Keratinocyte (primary cell): Measurements from ENCODE around the gene GLCE. TPM values are rescaled to one million over a fixed set of nuclear protein-coding genes. Genes with fewer than 3 reads are reported as not detected.

Experiments
- DNase-seq: peaks from one replicate; pipeline ENCODE4 v3.0.0-alpha.2; 2011; ENCODE audit warnings: low read depth, missing footprints, low spot score
- FAIRE-seq: peaks from 2 replicates; lab custom pipeline; 2011; peaks lifted over from hg19 to GRCh38; lab: Jason Lieb, UNC
- H2AFZ ChIP-seq: 2 replicates; pipeline ENCODE4 v1.6.0; 2012; ENCODE audit warnings: low read length, control low read depth, inconsistent platforms; ENCODE audit not compliant: control insufficient read depth
- H3K27ac ChIP-seq: 2 replicates; pipeline ENCODE4 v1.5.1; 2011; ENCODE audit warnings: low read length; ENCODE audit not compliant: control insufficient read depth, insufficient read depth
- H3K27me3 ChIP-seq: 3 replicates; pipeline ENCODE4 v1.6.0; 2011; ENCODE audit warnings: low read length; ENCODE audit not compliant: control insufficient read depth, insufficient read depth; ENCODE audit errors: extremely low read depth
- H3K36me3 ChIP-seq, 2 experiments: 2 replicates in 1 of 2; 3 replicates in 1 of 2; pipeline ENCODE4 v1.5.1; 2011; ENCODE audit warnings: low read length in 2 of 2, mild to moderate bottlenecking in 1 of 2; ENCODE audit not compliant: control insufficient read depth in 2 of 2, insufficient read depth in 2 of 2; ENCODE audit errors: extremely low read depth in 1 of 2
- H3K4me1 ChIP-seq: 3 replicates; pipeline ENCODE4 v1.5.1; 2011; ENCODE audit warnings: low read length; ENCODE audit not compliant: control insufficient read depth, insufficient read depth; ENCODE audit errors: extremely low read depth
- H3K4me2 ChIP-seq: 3 replicates; pipeline ENCODE4 v1.6.0; 2011; ENCODE audit warnings: low read depth, low read length; ENCODE audit not compliant: control insufficient read depth, insufficient read depth; ENCODE audit errors: extremely low read depth
- H3K4me3 ChIP-seq, 3 experiments: fragments of 200-600 bp in 1 of 3; sonication (generic) in 1 of 3; 2 replicates in 2 of 3; 3 replicates in 1 of 3; pipeline ENCODE4 v1.5.1; 2011 to 2016; ENCODE audit warnings: low read length in 3 of 3, mild to moderate bottlenecking in 3 of 3, control low read depth in 2 of 3, inconsistent platforms in 1 of 3, low read depth in 1 of 3, mixed read lengths in 1 of 3, mixed run types in 1 of 3, moderate library complexity in 1 of 3; ENCODE audit not compliant: control insufficient read depth in 2 of 3, insufficient read depth in 2 of 3; ENCODE audit errors: extremely low read depth in 1 of 3
- H3K79me2 ChIP-seq: 2 replicates; pipeline ENCODE4 v1.6.0; 2012; ENCODE audit warnings: low read length; ENCODE audit not compliant: control insufficient read depth, insufficient read depth
- H3K9ac ChIP-seq: 3 replicates; pipeline ENCODE4 v1.6.0; 2011; ENCODE audit warnings: low read length; ENCODE audit not compliant: control insufficient read depth, insufficient read depth; ENCODE audit errors: extremely low read depth
- H3K9me1 ChIP-seq: 3 replicates; pipeline ENCODE4 v1.6.0; 2011; ENCODE audit warnings: low read length; ENCODE audit not compliant: control insufficient read depth, insufficient read depth; ENCODE audit errors: extremely low read depth
- H3K9me3 ChIP-seq: 2 replicates; pipeline ENCODE4 v1.5.1; 2012; ENCODE audit warnings: low read depth, low read length; ENCODE audit not compliant: control insufficient read depth
- H4K20me1 ChIP-seq: 3 replicates; pipeline ENCODE4 v1.6.0; 2011; ENCODE audit warnings: low read length; ENCODE audit not compliant: control insufficient read depth, insufficient read depth; ENCODE audit errors: extremely low read depth
- EZH2 ChIP-seq: IDR thresholded peaks from one replicate; pipeline ENCODE4 v1.6.1; 2012; ENCODE audit warnings: inconsistent platforms, mild to moderate bottlenecking, low read length, moderate library complexity
- dilution Hi-C: fragments of 300-500 bp; cut with MboI; formaldehyde crosslinking; loops from one replicate; pipeline ENCODE4 v1.7.0; 2020; ENCODE audit warnings: low sequenced_read_pairs; ENCODE audit not compliant: extremely low pct_ligation_motif_present
- polyA plus RNA-seq, 5 experiments: library from polyadenylated mRNA; depleted of rRNA in 3 of 5; stranded (reverse) in 3 of 5; stranded (forward) in 1 of 5; unstranded in 1 of 5; fragments of >200 nt; gene quantifications; 1 replicate in 1 of 5; 2 replicates in 3 of 5; 3 replicates in 1 of 5; pipeline versions ENCODE4 v1.2.1 to v1.2.3, GENCODE V29; 2011 to 2012; ENCODE audit warnings: missing spikeins in 2 of 5, low read depth in 1 of 5, low replicate concordance in 1 of 5
- TF ChIP-seq, protein P1 (sequence below), 3 experiments: IDR thresholded peaks in 1 of 3; conservative IDR thresholded peaks in 1 of 3; optimal IDR thresholded peaks in 1 of 3; 2 replicates in 2 of 3; 3 replicates in 1 of 3; pipeline versions ENCODE3 to v1.5.1; 2011; ENCODE audit warnings: low read length in 3 of 3, mild to moderate bottlenecking in 3 of 3, moderate library complexity in 2 of 3, control low read depth in 1 of 3, inconsistent platforms in 1 of 3; ENCODE audit not compliant: insufficient read depth in 2 of 3; ENCODE audit errors: extremely low read depth in 1 of 3

Gene GLCE
- polyA plus RNA-seq, 1 donor (not counting 4 experiments of a cell fraction or from before 2014, with no cell fraction given) = 16.3 TPM

DNA sequence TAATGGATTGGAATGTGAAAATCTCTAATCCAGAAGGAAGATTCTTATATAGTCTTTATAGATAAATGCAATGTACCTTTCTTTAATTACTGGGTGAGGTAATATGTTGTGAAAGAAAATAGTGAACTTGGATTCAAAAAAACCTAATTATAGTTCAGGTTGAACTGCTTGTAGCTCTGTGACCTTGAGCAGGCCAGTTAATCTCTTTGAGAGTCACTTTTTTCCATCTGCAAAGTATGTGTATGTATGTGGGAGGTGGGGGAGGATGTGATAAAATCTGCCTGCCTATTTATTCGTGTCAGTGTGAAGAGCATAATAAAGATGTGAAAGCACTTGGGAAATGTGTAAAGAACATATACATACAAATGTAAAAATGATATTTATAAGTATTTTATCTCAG, 34.4 kb downstream of the GLCE start:
- Histone ChIP-seq H3K4me2 (no peak overlapping the region), H4K20me1 (no peaks in the 10 kb centered on the region), H3K4me1 (peaks cover 5% of the 10 kb centered on the region), H3K9me3 (no peaks in the 10 kb centered on the region), H3K4me3 (no peak overlapping the region), H3K79me2 (no peaks in the 10 kb centered on the region), H2AFZ (no peak overlapping the region), H3K27me3 (no peaks in the 10 kb centered on the region), H3K27ac (no peak overlapping the region), H3K36me3 (no peaks in the 10 kb centered on the region), H3K9me1 (no peaks in the 10 kb centered on the region), H3K9ac (no peak overlapping the region)
- DNase-seq (no peak), FAIRE-seq (no peak)
- dilution Hi-C loops = no loop called here
- TF ChIP-seq EZH2 = no peak
- TF ChIP-seq, protein P1, sequence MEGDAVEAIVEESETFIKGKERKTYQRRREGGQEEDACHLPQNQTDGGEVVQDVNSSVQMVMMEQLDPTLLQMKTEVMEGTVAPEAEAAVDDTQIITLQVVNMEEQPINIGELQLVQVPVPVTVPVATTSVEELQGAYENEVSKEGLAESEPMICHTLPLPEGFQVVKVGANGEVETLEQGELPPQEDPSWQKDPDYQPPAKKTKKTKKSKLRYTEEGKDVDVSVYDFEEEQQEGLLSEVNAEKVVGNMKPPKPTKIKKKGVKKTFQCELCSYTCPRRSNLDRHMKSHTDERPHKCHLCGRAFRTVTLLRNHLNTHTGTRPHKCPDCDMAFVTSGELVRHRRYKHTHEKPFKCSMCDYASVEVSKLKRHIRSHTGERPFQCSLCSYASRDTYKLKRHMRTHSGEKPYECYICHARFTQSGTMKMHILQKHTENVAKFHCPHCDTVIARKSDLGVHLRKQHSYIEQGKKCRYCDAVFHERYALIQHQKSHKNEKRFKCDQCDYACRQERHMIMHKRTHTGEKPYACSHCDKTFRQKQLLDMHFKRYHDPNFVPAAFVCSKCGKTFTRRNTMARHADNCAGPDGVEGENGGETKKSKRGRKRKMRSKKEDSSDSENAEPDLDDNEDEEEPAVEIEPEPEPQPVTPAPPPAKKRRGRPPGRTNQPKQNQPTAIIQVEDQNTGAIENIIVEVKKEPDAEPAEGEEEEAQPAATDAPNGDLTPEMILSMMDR (optimal IDR thresholded peaks at IDR 0.05 in 1 of 3, IDR thresholded peaks at IDR 0.05 in 1 of 3, conservative IDR thresholded peaks at IDR 0.05 in 1 of 3; ENCODE audit: extremely low read depth in 1 of 3, insufficient read depth in 2 of 3, low read length in 3 of 3) = no peak

DNA sequence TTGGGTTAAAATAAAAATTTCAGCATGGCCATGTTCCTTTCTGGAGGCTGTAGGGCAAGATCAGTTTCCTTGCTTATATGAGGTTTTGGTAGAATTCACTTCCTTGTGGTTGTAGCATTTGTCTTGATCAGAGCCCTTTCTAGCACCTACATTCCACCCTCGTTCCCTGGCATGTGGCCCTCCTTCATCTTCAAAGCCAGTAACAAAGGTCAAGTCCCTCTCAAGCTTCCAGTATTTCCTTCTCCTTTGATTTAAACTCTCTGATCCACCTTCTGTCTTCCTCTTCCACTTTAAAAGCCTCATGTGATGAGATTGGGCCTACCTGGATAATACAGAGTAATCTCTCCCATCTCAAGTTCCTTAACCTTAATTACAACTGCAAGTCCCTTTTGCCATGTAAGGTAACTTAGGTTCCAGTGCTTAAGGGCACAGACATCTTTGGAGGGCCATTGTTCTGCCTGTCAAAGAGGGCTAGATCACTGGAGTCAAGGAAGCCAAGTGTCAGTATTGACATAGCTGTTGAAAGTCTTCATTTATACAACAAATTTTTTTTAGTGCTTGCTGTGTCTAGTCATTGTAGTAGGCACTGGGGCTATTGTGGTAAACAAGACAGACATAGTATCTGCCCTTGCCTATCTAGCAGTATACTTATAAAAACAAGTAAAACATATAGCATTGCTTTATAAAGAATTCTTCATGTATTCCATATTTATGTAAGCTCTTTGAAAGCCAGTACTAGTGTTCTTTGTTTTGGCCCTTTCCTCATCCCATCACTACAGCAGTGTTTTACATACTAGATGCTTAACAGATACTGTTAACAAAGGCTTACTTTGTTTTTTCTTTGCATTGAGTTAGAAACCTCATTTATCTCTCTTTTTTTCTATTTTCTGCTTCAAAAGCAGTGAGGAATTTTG, 40.7 kb downstream of the GLCE start:
- FAIRE-seq (no peak), DNase-seq (no peak)
- Histone ChIP-seq H3K36me3 (no peaks in the 10 kb centered on the region), H3K79me2 (no peaks in the 10 kb centered on the region), H3K9me3 (no peaks in the 10 kb centered on the region), H3K9me1 (no peaks in the 10 kb centered on the region), H3K4me1 (peaks cover 2% of the 10 kb centered on the region), H3K4me2 (no peak overlapping the region), H3K4me3 (no peak overlapping the region), H3K9ac (no peak overlapping the region), H2AFZ (no peak overlapping the region), H3K27ac (no peak overlapping the region), H3K27me3 (no peaks in the 10 kb centered on the region), H4K20me1 (no peaks in the 10 kb centered on the region)
- no peak for TF ChIP-seq EZH2
- TF ChIP-seq, protein P1 (optimal IDR thresholded peaks at IDR 0.05 in 1 of 3, IDR thresholded peaks at IDR 0.05 in 1 of 3, conservative IDR thresholded peaks at IDR 0.05 in 1 of 3; ENCODE audit: extremely low read depth in 1 of 3, insufficient read depth in 2 of 3, low read length in 3 of 3) = no peak
- dilution Hi-C loops = no loop called here
